ENCODE data around the gene STK25.
"Not testable (repeated sequence)": the region's sequence is repeated elsewhere in the genome, so short reads cannot be mapped to it uniquely, and the experiment has no call there.

GRCh38 chr2:241450092-241450491 is 58.3 kb downstream of the STK25 start:
- TF ChIP-seq CTCF, POLR2A (IDR thresholded peaks at IDR 0.05): not testable (repeated sequence)

Measured in ovary (tissue), 3 donors.